VCaP (cell line): Measurements from ENCODE around the gene OR1J2.

Experiments used
- H3K27ac ChIP-seq: fragments of 450-650 bp; 2 replicates; pipeline ENCODE4 v1.5.1; 2017
- CTCF ChIP-seq: fragments of 450-650 bp; conservative IDR thresholded peaks from 2 replicates; pipeline ENCODE4 v1.5.1; 2017; ENCODE audit warnings: mild to moderate bottlenecking, moderate library complexity

Gene OR1J2

GRCh38 chr9:122551371-122551770 is 40.8 kb downstream of the OR1J2 start:
- no peak for TF ChIP-seq CTCF
- H3K27ac ChIP-seq: no peak overlapping the region

GRCh38 chr9:122552812-122553211 is 42.2 kb downstream of the OR1J2 start, which contains the start of gene OR1N2:
TSS of gene OR1N2 (plus strand) at chr9:122553112. CDS start at chr9:122553212, 100 bp downstream.
- no peak for TF ChIP-seq CTCF
- H3K27ac ChIP-seq: no peak within 1 kb of the TSS
